GM18505 (cell line): Measurements from ENCODE around the gene CLSTN3.

ENCODE experiments used
- ATAC-seq: cut with Tn5 transposase; IDR thresholded peaks from one replicate; pipeline ENCODE4 v1.9.1; 2021; ENCODE audit not compliant: unreplicated experiment
- POLR2A ChIP-seq: IDR thresholded peaks from 4 replicates; pipeline ENCODE4 v1.6.1; 2011; ENCODE audit warnings: borderline replicate concordance; ENCODE audit not compliant: insufficient read depth, insufficient read length; ENCODE audit errors: extremely low read depth

CLSTN3 gene

GRCh38 chr12:7129872-7130691, at the start of gene CLSTN3:
CLSTN3 (plus strand) TSS chr12:7130371; CDS start chr12:7130649, 278 bp downstream.
- peak; percentile 56 for ATAC-seq
- peak; percentile 39 for TF ChIP-seq POLR2A

GRCh38 chr12:7081037-7081436, 49.1 kb upstream of the CLSTN3 start:
- TF ChIP-seq POLR2A = no peak
- ATAC-seq = no peak

- ATAC-seq = no peak
- TF ChIP-seq POLR2A = no peak
Observed at GRCh38 chr12:7083125-7083524, 47.0 kb upstream of the CLSTN3 start.

- no peak for ATAC-seq
- TF ChIP-seq POLR2A = no peak
Observed at GRCh38 chr12:7089196-7089871, 40.8 kb upstream of the CLSTN3 start.

- TF ChIP-seq POLR2A = no peak
- no peak for ATAC-seq
Observed at GRCh38 chr12:7090222-7090998, 39.8 kb upstream of the CLSTN3 start.

- no peak for TF ChIP-seq POLR2A
- ATAC-seq = no peak
Observed at GRCh38 chr12:7091171-7091570, 39.0 kb upstream of the CLSTN3 start.

- TF ChIP-seq POLR2A = no peak
- ATAC-seq = no peak
Observed at GRCh38 chr12:7091660-7092228, 38.4 kb upstream of the CLSTN3 start.

- no peak for TF ChIP-seq POLR2A
- ATAC-seq = no peak
Observed at GRCh38 chr12:7092229-7092985, 37.8 kb upstream of the CLSTN3 start, which contains the start of gene C1R. C1R (minus strand) TSS chr12:7092445; CDS start chr12:7092388, 57 bp downstream.

GRCh38 chr12:7092986-7093460, 37.1 kb upstream of the CLSTN3 start:
- TF ChIP-seq POLR2A = no peak
- no peak for ATAC-seq

GRCh38 chr12:7093486-7093885, 36.7 kb upstream of the CLSTN3 start:
- no peak for ATAC-seq
- TF ChIP-seq POLR2A = no peak

GRCh38 chr12:7093892-7094291, 36.3 kb upstream of the CLSTN3 start:
- ATAC-seq = no peak
- no peak for TF ChIP-seq POLR2A
